DND-41 (cell line): Measurements from ENCODE around the gene OR56B4.

Source experiments
- ATAC-seq: fragments of 200-7000 bp; cut with Tn5 transposase; 3 replicates; pipeline ENCODE4 v1.9.1; 2021; ENCODE audit warnings: low read depth; ENCODE audit not compliant: insufficient read depth
- DNase-seq: peaks from one replicate; pipeline ENCODE4 v3.0.0-alpha.2; 2020
- H2AFZ ChIP-seq: 2 replicates; pipeline ENCODE4 v1.6.0; 2012; ENCODE audit warnings: low read depth, low read length
- H3K27ac ChIP-seq: 2 replicates; pipeline ENCODE4 v1.5.1; 2012; ENCODE audit warnings: low read length, inconsistent platforms
- H3K27me3 ChIP-seq: fragments of 200-600 bp; sonication (generic); 2 replicates; pipeline ENCODE4 v1.6.0; 2012; ENCODE audit warnings: low read length, mild to moderate bottlenecking, inconsistent platforms; ENCODE audit not compliant: insufficient read depth, poor library complexity
- H3K36me3 ChIP-seq: 2 replicates; pipeline ENCODE4 v1.5.1; 2012; ENCODE audit warnings: low read length, inconsistent platforms; ENCODE audit not compliant: insufficient read depth
- H3K4me1 ChIP-seq: 2 replicates; pipeline ENCODE4 v1.5.1; 2012; ENCODE audit warnings: mild to moderate bottlenecking, low read length; ENCODE audit not compliant: insufficient read depth
- H3K4me2 ChIP-seq: 2 replicates; pipeline ENCODE4 v1.6.0; 2012; ENCODE audit warnings: mild to moderate bottlenecking, moderate library complexity, low read length, inconsistent platforms; ENCODE audit not compliant: insufficient read depth
- H3K4me3 ChIP-seq, 2 experiments: fragments of 200-600 bp in 1 of 2; shearing (Covaris generic) in 1 of 2; 2 replicates each; pipeline ENCODE4 v1.5.1; 2012 to 2016; ENCODE audit warnings: inconsistent platforms in 2 of 2, low read length in 2 of 2, mild to moderate bottlenecking in 2 of 2, low read depth in 1 of 2, moderate library complexity in 1 of 2
- H3K79me2 ChIP-seq: 2 replicates; pipeline ENCODE4 v1.6.0; 2012; ENCODE audit warnings: low read length, inconsistent platforms; ENCODE audit not compliant: insufficient read depth
- H3K9ac ChIP-seq: 2 replicates; pipeline ENCODE4 v1.6.0; 2012; ENCODE audit warnings: low read depth, mild to moderate bottlenecking, inconsistent platforms, low read length, moderate library complexity
- H3K9me3 ChIP-seq: 2 replicates; pipeline ENCODE4 v1.5.1; 2012; ENCODE audit warnings: low read length, moderate library complexity, mild to moderate bottlenecking, inconsistent platforms; ENCODE audit not compliant: insufficient read depth, severe bottlenecking
- H4K20me1 ChIP-seq: 2 replicates; pipeline ENCODE4 v1.6.0; 2012; ENCODE audit warnings: low read length; ENCODE audit not compliant: insufficient read depth
- CTCF ChIP-seq: IDR thresholded peaks from 2 replicates; pipeline ENCODE4 v1.5.1; 2012; ENCODE audit warnings: borderline replicate concordance, low read length, moderate library complexity, mild to moderate bottlenecking; ENCODE audit not compliant: poor library complexity, severe bottlenecking; ENCODE audit errors: extremely low read depth
- EZH2 ChIP-seq: IDR thresholded peaks from 3 replicates; pipeline ENCODE4 v1.6.1; 2012; ENCODE audit warnings: borderline replicate concordance, low read depth, mild to moderate bottlenecking, moderate library complexity, low read length, inconsistent platforms; ENCODE audit not compliant: severe bottlenecking

Gene OR56B4

GRCh38 chr11:6110011-6110410 is 2.5 kb downstream of the OR56B4 start:
- H4K20me1 ChIP-seq: no peaks in the 10 kb centered on the region
- H3K4me2 ChIP-seq: no peak overlapping the region
- no peaks in the 10 kb centered on the region for H3K4me1 ChIP-seq
- no peak for ATAC-seq
- no peak overlapping the region for H3K27ac ChIP-seq
- H3K4me3 ChIP-seq: no peak overlapping the region
- no peak overlapping the region for H3K9ac ChIP-seq
- H2AFZ ChIP-seq: no peak overlapping the region
- no peaks in the 10 kb centered on the region for H3K9me3 ChIP-seq
- no peak for DNase-seq
- no peak for TF ChIP-seq CTCF
- TF ChIP-seq EZH2: no peak
- H3K36me3 ChIP-seq: no peaks in the 10 kb centered on the region
- H3K79me2 ChIP-seq: no peaks in the 10 kb centered on the region
- peaks cover 9% of the 10 kb centered on the region for H3K27me3 ChIP-seq

GRCh38 chr11:6111673-6112072 is 4.2 kb downstream of the OR56B4 start:
- Histone ChIP-seq H4K20me1 (no peaks in the 10 kb centered on the region), H3K9ac (no peak overlapping the region), H2AFZ (no peak overlapping the region), H3K27ac (no peak overlapping the region), H3K4me3 (no peak overlapping the region), H3K27me3 (peaks cover 9% of the 10 kb centered on the region), H3K4me1 (no peaks in the 10 kb centered on the region), H3K9me3 (no peaks in the 10 kb centered on the region), H3K4me2 (no peak overlapping the region), H3K36me3 (no peaks in the 10 kb centered on the region), H3K79me2 (no peaks in the 10 kb centered on the region)
- TF ChIP-seq EZH2 (no peak), CTCF (no peak)
- DNase-seq (no peak), ATAC-seq (no peak)

GRCh38 chr11:6116638-6117037 is 9.2 kb downstream of the OR56B4 start:
- Histone ChIP-seq H3K4me2 (no peak overlapping the region), H3K79me2 (no peaks in the 10 kb centered on the region), H3K27ac (no peak overlapping the region), H3K4me1 (no peaks in the 10 kb centered on the region), H3K4me3 (no peak overlapping the region), H2AFZ (no peak overlapping the region), H3K36me3 (no peaks in the 10 kb centered on the region), H4K20me1 (no peaks in the 10 kb centered on the region), H3K9ac (no peak overlapping the region), H3K9me3 (no peaks in the 10 kb centered on the region), H3K27me3 (peaks cover 3% of the 10 kb centered on the region)
- TF ChIP-seq EZH2: no peak
- no peak for TF ChIP-seq CTCF
- DNase-seq (no peak), ATAC-seq (no peak)

GRCh38 chr11:6124245-6124644 is 16.8 kb downstream of the OR56B4 start:
- Histone ChIP-seq H3K4me3 (no peak overlapping the region), H3K9me3 (no peaks in the 10 kb centered on the region), H3K27ac (no peak overlapping the region), H2AFZ (no peak overlapping the region), H3K27me3 (peaks cover 2% of the 10 kb centered on the region), H3K4me1 (no peaks in the 10 kb centered on the region), H3K79me2 (no peaks in the 10 kb centered on the region), H3K4me2 (no peak overlapping the region), H4K20me1 (no peaks in the 10 kb centered on the region), H3K9ac (no peak overlapping the region), H3K36me3 (no peaks in the 10 kb centered on the region)
- TF ChIP-seq CTCF (no peak), EZH2 (no peak)
- ATAC-seq: no peak
- no peak for DNase-seq
